Subcutaneous abdominal adipose tissue (tissue), 5 donors: ENCODE results near the gene AKR1E2.
"Not testable (repeated sequence)": the region's sequence is repeated elsewhere in the genome, so short reads cannot be mapped to it uniquely, and the experiment has no call there.

Source experiments
- H3K27ac ChIP-seq: one replicate; pipeline ENCODE4 v1.7.0; 2013; ENCODE audit warnings: low read depth, mild to moderate bottlenecking, inconsistent platforms, low read length, moderate library complexity
- H3K27me3 ChIP-seq, 5 donors: one replicate each; pipeline ENCODE4 v1.7.0; 2013; ENCODE audit warnings: low read length in 5 of 5, inconsistent platforms in 1 of 5; ENCODE audit not compliant: control insufficient read depth in 5 of 5, insufficient read depth in 4 of 5
- H3K36me3 ChIP-seq, 5 donors: one replicate each; pipeline ENCODE4 v1.7.0; 2013; ENCODE audit warnings: low read length in 5 of 5; ENCODE audit not compliant: control insufficient read depth in 5 of 5, insufficient read depth in 5 of 5
- H3K4me1 ChIP-seq, 5 donors: one replicate each; pipeline ENCODE4 v1.7.0; 2013; ENCODE audit warnings: low read length in 5 of 5, mild to moderate bottlenecking in 3 of 5, moderate library complexity in 1 of 5; ENCODE audit not compliant: control insufficient read depth in 5 of 5, insufficient read depth in 5 of 5
- H3K4me3 ChIP-seq, 5 donors: one replicate each; pipeline ENCODE4 v1.7.0; 2013; ENCODE audit warnings: low read length in 5 of 5, low read depth in 1 of 5
- H3K9ac ChIP-seq, 5 donors: one replicate each; pipeline ENCODE4 v1.7.0; 2013; ENCODE audit warnings: low read length in 5 of 5, mild to moderate bottlenecking in 4 of 5, moderate library complexity in 3 of 5
- H3K9me3 ChIP-seq, 5 donors: one replicate each; pipeline ENCODE4 v1.7.0; 2013; ENCODE audit warnings: low read length in 5 of 5; ENCODE audit not compliant: control insufficient read depth in 5 of 5
- donor health status: healthy.
- donor health status: healthy.
- donor health status: healthy.
- donor health status: healthy.
- donor health status: healthy.

AKR1E2 gene

GRCh38 chr10:4812046-4812445 is 14.0 kb upstream of the AKR1E2 start:
- Histone ChIP-seq H3K9me3 (no peaks in the 10 kb centered on the region), H3K27me3 (no peaks in the 10 kb centered on the region), H3K27ac (no peak overlapping the region), H3K36me3 (no peaks in the 10 kb centered on the region), H3K4me3 (no peak overlapping the region), H3K4me1 (peaks cover 0 to 6% (median 3%) of the 10 kb centered on the region in 5 donors), H3K9ac (no peak overlapping the region)

- Histone ChIP-seq H3K27ac (no peak overlapping the region), H3K9ac (no peak overlapping the region), H3K27me3 (no peaks in the 10 kb centered on the region), H3K4me3 (no peak overlapping the region), H3K4me1 (peaks cover 0 to 6% (median 2%) of the 10 kb centered on the region in 5 donors), H3K9me3 (no peaks in the 10 kb centered on the region), H3K36me3 (no peaks in the 10 kb centered on the region)
These were observed 13.0 kb upstream of the AKR1E2 start for GRCh38 chr10:4813023-4813422.

DNA sequence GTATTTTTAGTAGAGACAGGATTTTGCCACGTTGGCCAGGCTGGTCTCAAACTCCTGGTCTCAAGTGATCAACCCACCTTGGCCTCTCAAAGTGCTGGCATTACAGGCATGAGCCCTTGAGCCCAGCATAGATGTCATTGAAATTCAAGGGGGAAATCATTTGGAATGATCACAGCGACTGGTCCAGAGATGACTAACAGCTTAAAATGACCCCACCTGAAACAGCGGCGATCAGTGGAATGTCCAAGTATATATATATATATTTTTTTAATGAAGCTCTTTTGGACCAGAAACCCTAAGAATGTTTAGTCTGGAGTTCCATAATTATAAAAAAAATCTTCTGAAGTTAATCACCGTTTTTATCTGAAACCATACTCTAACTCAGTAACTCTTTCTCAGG is 12.5 kb upstream of the AKR1E2 start:
- Histone ChIP-seq H3K27ac (no peak overlapping the region), H3K9me3 (no peaks in the 10 kb centered on the region), H3K9ac (no peak overlapping the region), H3K4me1 (peaks cover 0 to 6% (median 0%) of the 10 kb centered on the region in 5 donors), H3K36me3 (no peaks in the 10 kb centered on the region), H3K27me3 (no peaks in the 10 kb centered on the region), H3K4me3 (no peak overlapping the region)

- not testable (repeated sequence) for H3K36me3 ChIP-seq
These were observed 10.3 kb upstream of the AKR1E2 start for GRCh38 chr10:4815646-4816180.

DNA sequence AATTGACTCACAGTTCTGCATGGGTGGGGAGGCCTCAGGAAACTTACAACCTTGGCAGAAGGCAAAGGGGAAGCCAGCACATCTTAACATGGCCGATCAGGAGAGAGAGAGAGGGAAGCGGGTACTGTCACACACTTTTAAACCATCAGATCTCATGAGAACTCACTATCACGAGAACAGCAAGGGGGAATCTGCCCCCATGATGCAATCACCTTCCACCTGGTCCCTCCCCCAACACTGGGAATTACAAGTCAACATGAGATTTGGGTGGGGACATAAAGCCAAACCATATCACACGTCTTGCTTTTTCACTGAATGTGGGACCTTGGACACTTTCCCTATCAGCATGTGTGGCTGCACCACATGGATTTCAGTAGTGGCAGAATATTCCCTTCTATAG is 9.0 kb upstream of the AKR1E2 start:
- no peak overlapping the region for H3K4me3 ChIP-seq
- H3K9me3 ChIP-seq = no peaks in the 10 kb centered on the region
- peaks cover 0 to 4% (median 0%) of the 10 kb centered on the region in 5 donors for H3K4me1 ChIP-seq

More at GRCh38 chr10:4815646-4816180, 10.3 kb upstream of the AKR1E2 start:
- not testable (repeated sequence) for H3K4me3 ChIP-seq, H3K27ac ChIP-seq, H3K27me3 ChIP-seq, H3K4me1 ChIP-seq, H3K9ac ChIP-seq, H3K9me3 ChIP-seq

GRCh38 chr10:4819067-4819466 is 6.9 kb upstream of the AKR1E2 start:
- H3K27me3 ChIP-seq = no peaks in the 10 kb centered on the region
- no peak overlapping the region for H3K9ac ChIP-seq
- no peak overlapping the region for H3K4me3 ChIP-seq
- peaks cover 0 to 4% (median 0%) of the 10 kb centered on the region in 5 donors for H3K4me1 ChIP-seq
- H3K9me3 ChIP-seq = no peaks in the 10 kb centered on the region
- no peak overlapping the region for H3K27ac ChIP-seq
- H3K36me3 ChIP-seq = no peaks in the 10 kb centered on the region

More for the DNA sequence above, 9.0 kb upstream of the AKR1E2 start:
- Histone ChIP-seq H3K27ac (no peak overlapping the region), H3K36me3 (no peaks in the 10 kb centered on the region), H3K9ac (no peak overlapping the region), H3K27me3 (no peaks in the 10 kb centered on the region)

- Histone ChIP-seq H3K4me3 (no peak overlapping the region), H3K9me3 (no peaks in the 10 kb centered on the region), H3K27ac (no peak overlapping the region), H3K9ac (no peak overlapping the region), H3K4me1 (peaks cover 0 to 4% (median 0%) of the 10 kb centered on the region in 5 donors), H3K36me3 (no peaks in the 10 kb centered on the region), H3K27me3 (no peaks in the 10 kb centered on the region)
These were observed 6.3 kb upstream of the AKR1E2 start for GRCh38 chr10:4819707-4820106.

DNA sequence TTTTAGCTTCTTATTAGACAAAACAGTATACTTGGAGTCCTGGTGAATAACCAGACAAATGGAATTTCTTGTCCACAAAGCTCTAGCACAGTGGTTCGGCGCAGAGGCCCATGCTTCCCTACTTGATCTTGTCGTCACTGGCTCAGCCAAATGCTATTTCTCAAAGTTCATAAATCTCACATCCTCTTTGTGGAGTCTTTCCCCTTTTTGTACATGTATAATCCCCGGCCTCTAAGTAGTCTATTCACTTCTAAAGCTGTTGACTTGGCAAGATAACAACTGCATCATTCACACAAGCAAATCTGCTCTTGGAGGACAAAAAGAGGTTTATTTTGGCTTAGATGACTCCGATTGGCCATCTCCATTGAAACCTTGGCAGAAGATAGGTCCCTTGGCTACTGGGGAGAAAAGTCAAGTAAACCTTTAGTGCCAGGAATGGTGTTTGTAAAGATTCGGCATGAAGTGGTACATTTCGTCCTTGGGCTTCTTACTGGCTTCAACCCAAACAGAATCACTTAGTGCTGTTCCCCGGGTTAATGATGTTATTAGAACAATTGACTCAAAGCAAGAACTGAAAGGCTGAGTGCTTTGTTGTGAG is 5.1 kb upstream of the AKR1E2 start:
- Histone ChIP-seq H3K27ac (no peak overlapping the region), H3K9ac (no peak overlapping the region), H3K4me1 (peaks cover 0 to 8% (median 5%) of the 10 kb centered on the region in 5 donors), H3K27me3 (no peaks in the 10 kb centered on the region), H3K36me3 (no peaks in the 10 kb centered on the region), H3K4me3 (no peak overlapping the region), H3K9me3 (no peaks in the 10 kb centered on the region)

DNA sequence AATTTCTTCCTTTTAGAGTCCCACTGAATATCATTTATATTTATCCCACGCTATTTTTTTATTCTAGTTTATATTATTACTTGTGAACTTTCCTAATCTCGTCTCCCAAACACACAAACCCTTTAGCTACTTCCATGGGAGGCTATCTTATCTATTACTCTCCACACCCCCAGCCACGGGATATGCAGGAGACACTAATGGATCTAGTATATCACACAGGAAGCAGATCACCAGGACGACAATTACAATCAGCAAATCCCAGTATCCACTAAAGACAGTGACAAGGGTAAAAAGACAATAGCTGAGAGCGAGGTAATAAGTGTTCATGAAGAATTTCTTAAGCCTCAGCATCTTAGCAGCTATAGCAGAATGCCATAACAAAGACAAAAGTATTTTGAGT is 3.8 kb upstream of the AKR1E2 start:
- no peaks in the 10 kb centered on the region for H3K36me3 ChIP-seq
- H3K4me1 ChIP-seq = peaks cover 0 to 16% (median 12%) of the 10 kb centered on the region in 5 donors
- H3K9me3 ChIP-seq = no peaks in the 10 kb centered on the region
- H3K4me3 ChIP-seq = no peak overlapping the region
- no peak overlapping the region for H3K9ac ChIP-seq
- H3K27ac ChIP-seq = no peak overlapping the region
- no peaks in the 10 kb centered on the region for H3K27me3 ChIP-seq

DNA sequence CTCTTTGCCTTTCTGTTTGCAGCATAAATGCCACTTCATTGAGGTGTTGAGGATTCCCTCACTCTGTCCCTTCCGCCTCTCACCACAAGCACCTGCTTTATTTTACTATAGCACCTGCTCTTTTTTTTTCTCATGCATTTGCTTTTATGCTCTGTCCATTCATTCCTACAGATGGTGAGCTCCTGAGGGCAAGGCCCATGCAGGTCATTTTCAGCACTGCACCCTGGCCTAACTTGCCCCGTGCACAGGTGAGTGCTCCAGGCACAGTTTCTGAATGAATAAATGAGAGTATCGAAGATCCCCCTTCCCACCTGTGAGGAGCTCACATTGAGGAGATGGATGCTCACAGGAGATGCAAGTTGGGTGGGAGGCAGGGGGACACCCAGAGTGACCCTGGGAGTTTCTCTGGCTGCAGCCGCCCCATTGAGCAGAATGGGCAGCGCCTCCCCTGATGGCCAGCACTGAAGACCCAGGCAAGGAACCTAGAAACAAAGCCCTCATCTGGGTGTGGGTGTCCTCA is 1.2 kb upstream of the AKR1E2 start:
- Histone ChIP-seq H3K4me1 (peaks cover 0 to 18% (median 12%) of the 10 kb centered on the region in 5 donors), H3K36me3 (no peaks in the 10 kb centered on the region), H3K27me3 (no peaks in the 10 kb centered on the region), H3K9me3 (no peaks in the 10 kb centered on the region), H3K27ac (no peak overlapping the region), H3K9ac (no peak overlapping the region), H3K4me3 (no peak overlapping the region)
